Esophagus muscularis mucosa (tissue), 4 donors: ENCODE measurements around the gene NDST1. TPM values are rescaled to one million over a fixed set of nuclear protein-coding genes. Genes with fewer than 3 reads are reported as not detected.

Source experiments
- DNase-seq: peaks from one replicate; pipeline ENCODE4 v3.0.0-alpha.2; 2017; ENCODE audit errors: extremely low spot score
- H3K27ac ChIP-seq, 4 donors: fragments of 200-600 bp; sonication (generic); replicated peaks in 1 of 4; 1 replicate in 3 of 4; 2 replicates in 1 of 4; pipeline ENCODE4 v1.5.1; 2016 to 2019; ENCODE audit warnings: mild to moderate bottlenecking in 1 of 4
- H3K27me3 ChIP-seq, 4 donors: fragments of 200-600 bp; sonication (generic); one replicate each; pipeline versions ENCODE4 v1.5.1 to v1.6.0; 2016 to 2019
- H3K36me3 ChIP-seq, 4 donors: fragments of 200-600 bp; sonication (generic); one replicate each; pipeline ENCODE4 v1.5.1; 2016 to 2019
- H3K4me1 ChIP-seq, 4 donors: fragments of 200-600 bp; sonication (generic); one replicate each; pipeline ENCODE4 v1.5.1; 2016 to 2019
- H3K4me3 ChIP-seq, 4 donors: fragments of 200-600 bp; sonication (generic); 1 replicate in 2 of 4; 2 replicates in 2 of 4; pipeline ENCODE4 v1.5.1; 2016 to 2019; ENCODE audit warnings: mild to moderate bottlenecking in 4 of 4, moderate library complexity in 1 of 4
- H3K9me3 ChIP-seq, 4 donors: fragments of 200-600 bp; sonication (generic); 1 replicate in 3 of 4; 2 replicates in 1 of 4; pipeline ENCODE4 v1.5.1; 2016 to 2019
- CTCF ChIP-seq, 3 experiments: fragments of 200-600 bp in 2 of 3; fragments of 450-650 bp in 1 of 3; sonication (generic) in 2 of 3; IDR thresholded peaks; one replicate each; pipeline ENCODE4 v1.5.1; 2017 to 2019; ENCODE audit warnings: antibody characterized with exemption in 3 of 3, mild to moderate bottlenecking in 2 of 3, moderate library complexity in 1 of 3
- EP300 ChIP-seq: sonication (generic); formaldehyde crosslinking; IDR thresholded peaks from one replicate; pipeline ENCODE4 v1.6.1; 2017; ENCODE audit warnings: antibody characterized with exemption
- POLR2A ChIP-seq: fragments of 450-650 bp; IDR thresholded peaks from one replicate; pipeline ENCODE4 v1.6.1; 2017; ENCODE audit warnings: antibody characterized with exemption, moderate library complexity, mild to moderate bottlenecking, low read depth
- POLR2AphosphoS5 ChIP-seq, 2 donors: sonication (generic); formaldehyde crosslinking; IDR thresholded peaks; one replicate each; pipeline ENCODE4 v1.6.1; 2017; ENCODE audit warnings: antibody characterized with exemption in 2 of 2
- WGBS: methylation state at CpG from one replicate; pipeline ENCODE4 v1.1.5; 2018; 5-methylcytosine and 5-hydroxymethylcytosine counted together
- intact Hi-C: fragments of 100-400 bp; cut with DNase I; formaldehyde crosslinking; loops from one replicate; pipeline ENCODE4 v1.15.1; 2023
- total RNA-seq, 4 donors: library from RNA; depleted of rRNA; stranded (reverse); fragments of >200 nt; gene quantifications; one replicate each; pipeline versions ENCODE4 v1.1.0 to v1.2.1, GENCODE V29; 2016

NDST1 gene
- total RNA-seq, 4 donors from 2014 or later: 48.2 to 113 (median 74.5) TPM

- WGBS: 92% methylated on average over 18 of the region's 18 CpGs
- Histone ChIP-seq H3K9me3 (no peaks in the 10 kb centered on the region), H3K4me1 (no peaks in the 10 kb centered on the region), H3K36me3 (no peaks in the 10 kb centered on the region), H3K4me3 (no peak overlapping the region), H3K27me3 (no peaks in the 10 kb centered on the region), H3K27ac (no peak overlapping the region)
- intact Hi-C loops: no loop called here
- TF ChIP-seq CTCF (IDR thresholded peaks at IDR 0.05) (no peak), POLR2AphosphoS5 (IDR thresholded peaks at IDR 0.05) (no peak), POLR2A (no peak), EP300 (no peak)
- no peak for DNase-seq
These were observed 66.2 kb downstream of the NDST1 start for GRCh38 chr5:150573867-150574817.

DNA sequence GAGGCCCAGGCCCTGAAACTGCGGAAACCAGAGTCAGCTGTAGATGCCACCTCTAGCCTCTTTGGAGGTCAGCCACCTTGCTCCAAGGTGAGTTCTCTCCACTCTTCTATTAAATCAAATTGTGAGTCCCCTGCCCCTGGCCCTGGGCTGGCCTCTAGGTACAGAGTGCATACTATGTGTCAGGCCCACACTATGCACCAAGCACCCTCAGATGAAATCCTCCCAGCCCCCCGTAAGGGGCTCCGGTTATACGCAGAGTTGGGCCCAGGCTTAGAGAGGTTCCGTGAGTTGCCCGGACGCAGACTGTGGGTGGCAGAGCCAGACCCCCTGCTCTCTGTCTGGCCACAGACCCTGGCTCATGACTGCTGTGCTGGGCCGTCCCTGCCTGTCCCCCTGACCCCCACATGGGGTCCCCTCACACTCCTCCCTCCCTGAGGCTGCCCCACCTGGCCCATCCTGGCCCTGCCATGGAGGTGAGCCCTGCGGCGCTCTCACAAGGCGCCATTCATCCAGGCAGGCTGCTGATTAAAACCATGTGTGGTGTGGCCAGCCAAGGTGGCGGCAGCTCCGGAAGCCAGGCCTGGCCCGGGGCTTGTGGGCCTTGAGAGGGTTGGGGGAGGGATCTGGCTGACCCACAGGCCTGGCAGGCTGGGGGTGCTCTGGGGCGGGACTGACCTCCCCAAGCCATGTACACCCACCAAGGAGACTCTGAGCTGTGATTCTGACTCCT lies 67.1 kb downstream of the NDST1 start:
- H3K9me3 ChIP-seq: no peaks in the 10 kb centered on the region
- H3K36me3 ChIP-seq: no peaks in the 10 kb centered on the region
- 91% methylated on average over 10 of the region's 15 CpGs for WGBS
- H3K4me3 ChIP-seq: no peak overlapping the region
- H3K27ac ChIP-seq: no peak overlapping the region
- DNase-seq: no peak
- TF ChIP-seq POLR2AphosphoS5 (IDR thresholded peaks at IDR 0.05): no peak
- TF ChIP-seq EP300: no peak
- no peak for TF ChIP-seq CTCF (IDR thresholded peaks at IDR 0.05)
- TF ChIP-seq POLR2A: no peak
- intact Hi-C loops: no loop called here
- H3K27me3 ChIP-seq: no peaks in the 10 kb centered on the region
- H3K4me1 ChIP-seq: no peaks in the 10 kb centered on the region

DNA sequence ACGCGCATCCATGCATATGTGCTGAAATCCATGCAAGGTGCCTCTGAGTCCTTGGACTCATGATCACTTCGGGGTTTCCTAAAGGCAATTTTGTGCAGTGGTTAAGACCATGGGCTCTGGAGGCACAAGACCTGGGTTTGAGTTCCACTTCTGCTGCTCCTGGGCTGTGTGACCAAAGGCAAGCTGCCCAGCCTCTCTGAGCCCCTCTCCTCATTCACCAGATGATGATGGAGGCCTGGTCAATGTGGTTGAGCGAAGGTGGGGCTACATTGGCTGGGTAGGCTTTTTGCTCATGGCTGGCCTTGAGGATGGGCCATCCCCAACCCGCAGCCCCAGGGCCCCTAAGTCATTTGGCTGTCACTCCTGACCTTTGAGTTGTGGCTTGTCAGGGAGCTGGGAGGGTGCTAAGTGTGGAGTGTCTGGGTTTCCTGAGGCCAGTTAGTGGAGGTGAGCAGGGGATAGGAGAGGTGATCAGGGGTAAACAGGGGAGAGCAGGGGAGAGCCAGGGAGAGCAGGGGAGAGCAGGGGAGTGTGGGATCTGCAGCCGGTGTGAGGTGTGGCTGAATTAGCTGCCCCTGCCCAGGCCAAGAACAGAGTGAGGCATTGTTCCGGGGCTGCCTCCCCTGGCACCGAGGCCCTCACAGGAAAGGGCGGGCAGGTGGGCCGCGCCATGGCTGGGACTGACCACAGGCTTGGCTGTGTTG lies 68.0 kb downstream of the NDST1 start:
- 96% methylated on average over 5 of the region's 11 CpGs for WGBS
- H3K4me1 ChIP-seq: no peaks in the 10 kb centered on the region
- intact Hi-C loops: no loop called here

GRCh38 chr5:150576449-150576949 lies 68.6 kb downstream of the NDST1 start:
- no peak for DNase-seq
- Histone ChIP-seq H3K4me1 (no peaks in the 10 kb centered on the region), H3K36me3 (no peaks in the 10 kb centered on the region), H3K27me3 (no peaks in the 10 kb centered on the region), H3K27ac (no peak overlapping the region), H3K9me3 (no peaks in the 10 kb centered on the region), H3K4me3 (no peak overlapping the region)
- TF ChIP-seq CTCF (IDR thresholded peaks at IDR 0.05) (no peak), POLR2A (no peak), POLR2AphosphoS5 (IDR thresholded peaks at IDR 0.05) (no peak), EP300 (no peak)
- 100% methylated on average over 6 of the region's 7 CpGs for WGBS
- intact Hi-C loops: no loop called here

More for the DNA sequence above, 68.0 kb downstream of the NDST1 start:
- no peaks in the 10 kb centered on the region for H3K36me3 ChIP-seq
- H3K27ac ChIP-seq: no peak overlapping the region
- TF ChIP-seq EP300 (no peak), POLR2A (no peak), POLR2AphosphoS5 (IDR thresholded peaks at IDR 0.05) (no peak), CTCF (IDR thresholded peaks at IDR 0.05) (no peak)
- DNase-seq: no peak
- H3K27me3 ChIP-seq: no peaks in the 10 kb centered on the region
- H3K4me3 ChIP-seq: no peak overlapping the region
- no peaks in the 10 kb centered on the region for H3K9me3 ChIP-seq
